HG03520 (cell line): Measurements from ENCODE around the gene RIMS4.
"Not testable (repeated sequence)": the region's sequence is repeated elsewhere in the genome, so short reads cannot be mapped to it uniquely, and the experiment has no call there.

Source experiments
- ATAC-seq: cut with Tn5 transposase; IDR thresholded peaks from one replicate; pipeline ENCODE4 v1.9.1; 2021; ENCODE audit warnings: mild to moderate bottlenecking, moderate library complexity; ENCODE audit not compliant: unreplicated experiment

RIMS4 gene

DNA sequence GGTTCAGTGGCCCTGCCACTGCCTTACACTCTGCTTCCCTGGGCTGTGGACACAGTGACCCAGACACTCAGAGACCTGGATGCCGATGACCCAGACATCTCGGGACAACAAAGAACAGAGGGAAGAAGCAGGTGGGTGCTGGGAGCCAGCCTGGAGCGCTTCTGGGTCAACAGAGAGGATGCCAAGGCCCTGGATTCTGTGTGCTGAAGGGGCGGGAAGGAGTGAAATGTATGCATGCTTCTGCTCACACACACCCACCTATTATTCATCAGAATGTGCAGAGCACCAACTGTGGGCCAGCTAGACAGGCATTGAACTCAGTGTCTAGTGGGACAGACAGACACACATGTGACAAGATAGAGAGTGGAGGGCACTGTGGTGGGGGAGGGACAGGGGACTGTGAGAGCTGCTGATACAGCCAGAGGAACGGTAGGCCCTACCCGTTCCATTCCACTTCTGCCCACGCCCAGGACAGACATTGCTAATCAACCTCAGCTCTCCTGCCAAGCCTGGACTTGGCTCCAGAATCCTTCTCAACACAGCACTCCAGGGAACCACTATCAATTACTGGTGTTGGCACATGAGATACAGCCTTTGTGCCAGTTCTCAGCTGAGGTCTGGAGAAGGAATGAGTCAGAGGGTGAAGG, 44.5 kb downstream of the RIMS4 start:
- ATAC-seq, result no peak

GRCh38 chr20:44765091-44765490, 45.3 kb downstream of the RIMS4 start:
- no peak for ATAC-seq

- not testable (repeated sequence) for ATAC-seq
These were observed 46.5 kb downstream of the RIMS4 start for GRCh38 chr20:44763798-44764197.

GRCh38 chr20:44762466-44763140, 47.7 kb downstream of the RIMS4 start:
- ATAC-seq, result no peak

DNA sequence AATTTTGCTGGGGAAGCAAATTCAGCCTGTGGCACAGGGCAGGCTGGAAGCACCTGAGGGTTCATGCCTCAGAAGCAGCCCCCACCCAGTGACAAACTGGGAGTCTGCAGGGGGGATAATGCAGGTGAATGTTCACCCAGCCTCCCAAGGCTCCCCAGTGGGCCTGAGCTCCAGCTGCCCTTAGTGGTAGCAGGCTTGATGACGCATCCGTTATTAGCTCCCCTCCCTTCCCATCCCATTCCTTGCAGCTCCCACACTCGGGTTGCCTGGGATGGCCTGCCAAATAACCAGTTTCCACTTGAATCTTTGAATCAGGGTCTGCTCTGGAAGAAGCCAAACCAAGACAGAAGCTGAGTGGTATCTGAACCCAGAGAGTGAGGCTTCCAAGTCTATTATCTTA, 48.9 kb downstream of the RIMS4 start:
- ATAC-seq, result no peak

GRCh38 chr20:44759595-44759994, 50.8 kb downstream of the RIMS4 start:
- ATAC-seq, result no peak

GRCh38 chr20:44758247-44759101, 51.9 kb downstream of the RIMS4 start:
- ATAC-seq, result no peak

DNA sequence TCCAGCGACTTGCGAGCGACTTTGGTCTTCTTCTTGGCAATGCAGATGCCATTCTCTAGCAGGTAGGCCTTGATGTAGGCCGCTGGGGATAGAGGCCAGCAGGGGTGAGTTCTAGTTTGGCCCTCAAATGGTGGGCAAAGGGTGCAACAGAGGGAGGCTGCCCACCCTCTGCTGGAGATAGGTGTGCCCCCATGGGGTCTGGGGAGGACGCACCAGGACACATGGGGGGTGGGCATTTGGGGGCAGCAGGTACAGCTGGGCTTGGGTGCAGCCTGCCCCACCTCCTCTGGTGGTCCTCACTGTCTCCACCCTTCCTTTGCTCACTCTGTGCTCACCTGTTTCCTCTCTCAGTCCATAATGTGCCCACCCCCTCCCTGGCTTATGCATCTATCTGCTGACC, 53.4 kb downstream of the RIMS4 start:
- ATAC-seq, result no peak

- no peak for ATAC-seq
These were observed 54.2 kb downstream of the RIMS4 start for GRCh38 chr20:44756011-44756688.

DNA sequence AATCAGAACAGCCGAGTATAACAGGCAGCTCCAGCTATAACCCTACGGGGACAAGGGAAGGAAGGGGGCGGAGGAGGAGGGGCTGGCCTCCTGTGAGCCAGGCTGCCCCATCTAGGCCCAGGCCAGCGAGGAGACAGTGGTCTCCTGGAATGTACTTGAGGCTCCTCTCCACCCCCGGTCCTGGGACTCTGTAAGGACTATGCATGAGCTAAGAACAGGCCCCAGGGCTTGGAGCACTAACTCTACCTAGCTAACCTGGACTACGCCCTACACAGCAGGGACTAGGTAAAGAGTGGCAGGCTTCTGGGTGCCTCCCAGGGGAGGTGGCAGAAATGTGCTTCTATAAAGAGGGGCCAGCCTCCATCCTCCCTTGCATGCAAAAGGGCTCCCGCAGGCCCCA, 55.8 kb downstream of the RIMS4 start:
- no peak for ATAC-seq

- no peak for ATAC-seq
These were observed 58.0 kb downstream of the RIMS4 start for GRCh38 chr20:44752099-44752931.

DNA sequence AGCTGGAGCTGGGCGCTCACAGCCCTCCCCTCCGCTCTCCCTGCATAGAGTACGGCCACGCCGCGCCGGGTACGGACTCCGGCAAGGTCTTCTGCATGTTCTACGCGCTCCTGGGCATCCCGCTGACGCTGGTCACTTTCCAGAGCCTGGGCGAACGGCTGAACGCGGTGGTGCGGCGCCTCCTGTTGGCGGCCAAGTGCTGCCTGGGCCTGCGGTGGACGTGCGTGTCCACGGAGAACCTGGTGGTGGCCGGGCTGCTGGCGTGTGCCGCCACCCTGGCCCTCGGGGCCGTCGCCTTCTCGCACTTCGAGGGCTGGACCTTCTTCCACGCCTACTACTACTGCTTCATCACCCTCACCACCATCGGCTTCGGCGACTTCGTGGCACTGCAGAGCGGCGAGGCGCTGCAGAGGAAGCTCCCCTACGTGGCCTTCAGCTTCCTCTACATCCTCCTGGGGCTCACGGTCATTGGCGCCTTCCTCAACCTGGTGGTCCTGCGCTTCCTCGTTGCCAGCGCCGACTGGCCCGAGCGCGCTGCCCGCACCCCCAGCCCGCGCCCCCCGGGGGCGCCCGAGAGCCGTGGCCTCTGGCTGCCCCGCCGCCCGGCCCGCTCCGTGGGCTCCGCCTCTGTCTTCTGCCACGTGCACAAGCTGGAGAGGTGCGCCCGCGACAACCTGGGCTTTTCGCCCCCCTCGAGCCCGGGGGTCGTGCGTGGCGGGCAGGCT, 60.1 kb downstream of the RIMS4 start:
- no peak for ATAC-seq

DNA sequence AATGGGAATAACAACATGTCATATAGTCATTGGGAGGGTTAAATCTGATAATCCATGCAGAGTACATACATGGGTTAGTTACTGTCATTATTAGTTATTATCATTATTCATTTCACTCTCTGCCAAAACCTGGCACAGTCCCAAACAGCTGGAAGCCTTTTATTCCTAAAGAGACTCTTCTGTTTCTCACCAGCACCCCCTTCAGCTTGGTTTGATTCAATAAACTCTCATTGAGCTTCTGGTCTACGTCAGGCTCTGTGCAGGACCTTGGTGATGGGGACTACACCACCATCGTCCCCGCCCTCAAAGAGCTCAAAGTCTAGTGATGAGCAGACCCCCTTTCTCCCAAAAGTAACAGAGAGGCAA, 62.4 kb downstream of the RIMS4 start:
- no peak for ATAC-seq

DNA sequence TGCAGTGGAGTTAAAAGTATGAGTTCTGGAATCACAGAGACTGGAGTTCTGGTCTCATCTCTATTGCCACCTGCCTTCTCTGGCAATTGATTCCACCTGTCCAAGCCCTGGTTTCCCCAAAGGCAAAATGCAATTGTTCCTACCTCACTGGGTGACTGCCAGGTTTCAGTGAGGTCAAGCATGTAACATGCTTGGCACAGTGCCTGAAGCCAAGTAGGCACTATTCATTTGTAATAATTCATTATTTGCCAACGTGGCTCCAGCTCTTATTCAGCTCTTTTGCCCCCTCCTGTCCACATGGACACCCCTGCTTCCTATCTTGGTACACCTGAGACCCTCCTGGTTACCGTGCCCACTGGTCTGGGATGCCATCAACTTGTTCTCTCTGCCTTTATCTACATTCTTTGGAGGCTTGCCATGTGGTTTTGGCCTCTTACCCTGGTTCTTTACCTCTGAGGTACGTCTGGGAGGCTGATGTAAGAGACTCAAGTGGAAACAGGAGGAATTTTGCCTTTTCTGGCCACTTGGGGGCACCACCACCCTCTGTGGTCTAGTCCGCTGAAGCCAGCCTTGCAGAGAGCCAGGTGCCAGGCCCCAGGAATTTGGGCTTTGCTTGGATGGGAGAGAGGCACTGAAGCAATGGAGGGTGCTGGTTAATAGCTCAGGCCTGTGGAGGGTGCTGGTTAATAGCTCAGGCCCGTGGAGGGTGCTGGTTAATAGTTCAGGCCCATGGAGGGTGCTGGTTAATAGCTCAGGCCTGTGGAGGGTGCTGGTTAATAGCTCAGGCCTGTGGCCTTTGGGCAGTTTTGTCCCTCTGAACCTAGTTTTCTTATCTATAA, 63.0 kb downstream of the RIMS4 start:
- ATAC-seq, result no peak

- no peak for ATAC-seq
These were observed 63.8 kb downstream of the RIMS4 start for GRCh38 chr20:44746367-44747165.

- ATAC-seq, result no peak
These were observed 64.6 kb downstream of the RIMS4 start, which contains the start of gene KCNK15 for GRCh38 chr20:44745598-44746366. KCNK15 (plus strand) TSS chr20:44745865; CDS start chr20:44745911, 46 bp downstream.

- ATAC-seq, result no peak
These were observed 65.2 kb downstream of the RIMS4 start for GRCh38 chr20:44745122-44745597.
